Testis (tissue), 3 donors: ENCODE results near the gene TOP3B. TPM values are rescaled to one million over a fixed set of nuclear protein-coding genes. Genes with fewer than 3 reads are reported as not detected.
A peak's percentile ranks its signal among the peaks of the same experiment; 100 is the strongest.

Experiments used
- DNase-seq: peaks from one replicate; pipeline ENCODE4 v3.0.0-alpha.2; 2019
- H3K27ac ChIP-seq, 2 donors: fragments of 200-600 bp; sonication (generic); one replicate each; pipeline ENCODE4 v1.5.1; 2019
- H3K27me3 ChIP-seq: fragments of 200-600 bp; sonication (generic); one replicate; pipeline ENCODE4 v1.5.1; 2019
- H3K36me3 ChIP-seq: fragments of 200-600 bp; sonication (generic); one replicate; pipeline ENCODE4 v1.5.1; 2017; ENCODE audit warnings: low read depth; ENCODE audit errors: missing control alignments
- H3K4me1 ChIP-seq: fragments of 200-600 bp; sonication (generic); one replicate; pipeline ENCODE4 v1.5.1; 2019
- H3K4me3 ChIP-seq, 2 donors: fragments of 200-600 bp; sonication (generic); one replicate each; pipeline ENCODE4 v1.5.1; 2017 to 2019
- H3K9me3 ChIP-seq: fragments of 200-600 bp; sonication (generic); one replicate; pipeline ENCODE4 v1.5.1; 2017
- POLR2A ChIP-seq: fragments of 450-650 bp; IDR thresholded peaks from one replicate; pipeline ENCODE4 v1.6.1; 2017; ENCODE audit warnings: antibody characterized with exemption, mild to moderate bottlenecking, moderate library complexity
- WGBS, 2 donors: methylation state at CpG; one replicate each; pipeline ENCODE4 v1.1.5; 2018; 5-methylcytosine and 5-hydroxymethylcytosine counted together
- intact Hi-C: fragments of 100-400 bp; cut with DNase I; formaldehyde crosslinking; loops from one replicate; pipeline ENCODE4 v1.15.1; 2023; ENCODE audit warnings: low total_unique reads
- polyA plus RNA-seq: library from polyadenylated mRNA; stranded (reverse); fragments of 350-450 nt; fragmentation: Illumina TruSeq; extraction: RNeasy Lipid Tissue Mini Kit (QIAGEN cat#74804); gene quantifications from one replicate; pipeline ENCODE4 v1.2.3, GENCODE V29; 2014; ENCODE audit warnings: low read depth, low replicate concordance; ENCODE audit not compliant: insufficient read depth
- total RNA-seq, 2 donors: library from RNA; depleted of rRNA; stranded (reverse); fragments of >200 nt; gene quantifications; one replicate each; pipeline ENCODE4 v1.2.3, GENCODE V29; 2016
- TF ChIP-seq, protein P1 (sequence below), 3 experiments: fragments of 450-650 bp in 2 of 3; fragments of 200-600 bp in 1 of 3; sonication (generic) in 1 of 3; IDR thresholded peaks; one replicate each; pipeline ENCODE4 v1.5.1; 2016 to 2019; ENCODE audit warnings: antibody characterized with exemption in 3 of 3, mild to moderate bottlenecking in 2 of 3, moderate library complexity in 1 of 3

TOP3B gene
- total and polyA plus RNA-seq, 3 donors from 2014 or later, result 19.1 to 70.5 (median 65.5) TPM

DNA sequence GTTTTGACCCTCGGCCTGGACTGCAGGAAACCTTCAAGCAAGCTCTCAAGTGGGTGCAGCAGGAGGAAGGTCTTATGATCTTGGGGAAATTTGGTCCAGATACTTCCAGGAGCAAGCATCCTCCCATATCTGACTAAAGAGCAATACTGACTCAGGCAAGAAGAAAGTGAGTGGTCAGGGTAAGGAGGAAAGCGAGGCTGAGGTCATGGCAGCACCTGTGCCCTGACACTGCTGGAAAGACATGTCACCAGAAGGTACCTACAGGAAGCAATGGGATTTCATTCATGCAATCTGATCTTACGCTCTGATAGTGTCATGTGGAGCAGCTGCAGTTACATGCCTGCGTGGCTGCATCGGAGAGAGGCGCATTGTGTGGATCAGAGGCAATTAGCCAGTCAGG, 6.5 kb upstream of the TOP3B start:
- no peak overlapping the region for H3K27ac ChIP-seq
- no peaks in the 10 kb centered on the region for H3K36me3 ChIP-seq
- TF ChIP-seq, protein P1, sequence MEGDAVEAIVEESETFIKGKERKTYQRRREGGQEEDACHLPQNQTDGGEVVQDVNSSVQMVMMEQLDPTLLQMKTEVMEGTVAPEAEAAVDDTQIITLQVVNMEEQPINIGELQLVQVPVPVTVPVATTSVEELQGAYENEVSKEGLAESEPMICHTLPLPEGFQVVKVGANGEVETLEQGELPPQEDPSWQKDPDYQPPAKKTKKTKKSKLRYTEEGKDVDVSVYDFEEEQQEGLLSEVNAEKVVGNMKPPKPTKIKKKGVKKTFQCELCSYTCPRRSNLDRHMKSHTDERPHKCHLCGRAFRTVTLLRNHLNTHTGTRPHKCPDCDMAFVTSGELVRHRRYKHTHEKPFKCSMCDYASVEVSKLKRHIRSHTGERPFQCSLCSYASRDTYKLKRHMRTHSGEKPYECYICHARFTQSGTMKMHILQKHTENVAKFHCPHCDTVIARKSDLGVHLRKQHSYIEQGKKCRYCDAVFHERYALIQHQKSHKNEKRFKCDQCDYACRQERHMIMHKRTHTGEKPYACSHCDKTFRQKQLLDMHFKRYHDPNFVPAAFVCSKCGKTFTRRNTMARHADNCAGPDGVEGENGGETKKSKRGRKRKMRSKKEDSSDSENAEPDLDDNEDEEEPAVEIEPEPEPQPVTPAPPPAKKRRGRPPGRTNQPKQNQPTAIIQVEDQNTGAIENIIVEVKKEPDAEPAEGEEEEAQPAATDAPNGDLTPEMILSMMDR (IDR thresholded peaks at IDR 0.05), result no peak
- no peak for TF ChIP-seq POLR2A
- WGBS, 2 donors, result 85 to 88% methylated on average over 6 of the region's 6 CpGs
- H3K4me3 ChIP-seq, result no peak overlapping the region
- DNase-seq, result no peak
- no peaks in the 10 kb centered on the region for H3K9me3 ChIP-seq
- H3K27me3 ChIP-seq, result no peaks in the 10 kb centered on the region
- intact Hi-C loops, result no loop called here
- no peaks in the 10 kb centered on the region for H3K4me1 ChIP-seq

DNA sequence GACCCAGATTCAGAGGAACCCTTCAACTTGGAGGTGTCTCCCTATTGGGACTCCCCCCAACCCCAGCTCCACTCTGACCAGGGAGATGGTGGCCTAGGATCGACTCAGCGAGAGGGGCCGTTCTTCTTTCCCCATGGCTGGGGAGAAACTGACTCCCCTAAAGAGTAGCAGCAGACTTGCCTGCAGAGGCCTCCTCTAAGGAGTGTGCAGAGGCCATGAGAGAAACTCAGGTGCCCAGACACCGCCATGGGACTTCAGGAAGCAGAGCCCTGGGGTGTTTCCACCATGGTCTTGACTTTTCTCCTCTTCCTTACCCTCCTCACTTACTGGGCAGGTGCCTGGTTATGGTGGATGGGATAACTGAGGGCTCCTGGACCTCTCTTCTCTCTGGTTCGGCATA, 2.6 kb upstream of the TOP3B start:
- no peak for DNase-seq
- no peaks in the 10 kb centered on the region for H3K4me1 ChIP-seq
- no peak overlapping the region for H3K4me3 ChIP-seq
- intact Hi-C loops, result no loop called here
- no peaks in the 10 kb centered on the region for H3K36me3 ChIP-seq
- WGBS, 2 donors, result 93 to 100% methylated on average over 5 of the region's 5 CpGs
- TF ChIP-seq, protein P1 (IDR thresholded peaks at IDR 0.05), result no peak
- TF ChIP-seq POLR2A, result no peak
- no peaks in the 10 kb centered on the region for H3K27me3 ChIP-seq
- H3K27ac ChIP-seq, result no peak overlapping the region
- H3K9me3 ChIP-seq, result no peaks in the 10 kb centered on the region

DNA sequence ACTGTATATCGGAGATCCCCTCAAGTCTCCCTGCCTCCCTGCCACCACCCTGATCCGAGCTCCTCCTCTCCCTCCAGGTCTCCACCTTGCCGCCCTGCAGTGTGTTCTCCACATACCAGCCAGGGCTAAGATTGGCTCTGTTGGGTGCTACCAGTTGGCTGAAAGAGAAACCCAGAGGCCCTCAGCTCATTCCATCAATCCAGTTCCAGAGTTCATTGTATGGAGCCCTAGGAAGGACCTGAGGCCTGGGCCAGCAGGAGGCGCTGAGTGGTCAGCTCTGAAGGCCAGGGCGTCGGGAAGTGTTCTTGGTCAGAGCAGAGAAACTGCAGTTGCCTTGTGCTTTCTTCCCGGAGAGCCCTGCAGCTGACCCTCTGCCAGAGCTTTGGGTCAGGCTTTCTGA, 2.2 kb upstream of the TOP3B start:
- TF ChIP-seq POLR2A, result no peak
- TF ChIP-seq, protein P1 (IDR thresholded peaks at IDR 0.05), result peak in 1 of 3 experiments; percentile 22

DNA sequence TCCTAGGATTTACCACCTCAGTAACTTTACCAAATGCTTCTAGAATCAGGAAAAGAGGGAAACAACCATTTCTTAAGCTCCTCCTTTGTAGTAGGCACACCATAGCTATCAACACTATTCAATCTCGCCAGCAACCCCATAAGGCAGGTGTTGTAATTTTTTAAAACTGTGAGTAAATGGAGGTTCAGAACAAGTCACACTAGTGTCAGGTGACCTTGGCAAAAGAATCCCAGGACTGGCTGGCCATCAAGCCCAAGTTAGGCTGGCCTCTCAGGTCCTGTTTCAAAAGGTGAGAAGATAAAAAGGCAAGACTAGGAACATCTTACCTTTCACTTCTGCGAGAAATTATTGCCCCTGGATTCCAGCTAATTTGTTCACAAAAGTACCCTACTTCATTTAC, 713 bp downstream of the TOP3B start:
- Histone ChIP-seq H3K27ac (peak overlapping the region in 1 of 2 donors; percentile 71), H3K4me3 (peak overlapping the region; percentile 86 to 90), H3K9me3 (no peaks in the 10 kb centered on the region), H3K4me1 (no peaks in the 10 kb centered on the region), H3K36me3 (no peaks in the 10 kb centered on the region), H3K27me3 (no peaks in the 10 kb centered on the region)
- intact Hi-C loops, result no loop called here
- DNase-seq, result no peak
- 20 to 21% methylated on average over 2 of the region's 2 CpGs for WGBS, 2 donors
- TF ChIP-seq, protein P1 (IDR thresholded peaks at IDR 0.05), result no peak
- no peak for TF ChIP-seq POLR2A

More for the DNA sequence above, 2.2 kb upstream of the TOP3B start:
- H3K4me3 ChIP-seq, result no peak overlapping the region
- H3K4me1 ChIP-seq, result no peaks in the 10 kb centered on the region
- no peak overlapping the region for H3K27ac ChIP-seq
- H3K36me3 ChIP-seq, result no peaks in the 10 kb centered on the region
- DNase-seq, result peak; percentile 67
- no peaks in the 10 kb centered on the region for H3K27me3 ChIP-seq
- no peaks in the 10 kb centered on the region for H3K9me3 ChIP-seq
- intact Hi-C loops, result no loop called here
- 55 to 66% methylated on average over 4 to 7 of the region's 7 CpGs for WGBS, 2 donors

DNA sequence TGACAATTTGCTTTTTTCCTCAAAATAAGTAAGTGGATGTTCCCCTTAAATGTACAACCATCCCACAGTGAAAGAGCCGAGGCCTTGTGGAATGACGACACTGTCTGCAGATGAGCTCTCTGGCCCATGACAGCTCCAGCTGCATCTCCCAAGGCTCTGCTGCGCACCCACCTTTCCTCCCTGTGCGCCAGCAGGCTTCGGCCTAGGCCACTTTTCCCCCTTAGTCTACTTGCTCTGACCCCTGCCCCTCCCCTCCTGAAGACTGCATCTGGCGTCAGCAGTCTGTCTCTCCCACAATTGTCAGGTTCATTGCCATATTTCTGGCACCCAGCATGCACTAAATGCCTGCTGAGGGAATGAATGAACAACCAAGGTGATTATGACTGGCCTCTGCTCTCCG, 2.0 kb downstream of the TOP3B start:
- TF ChIP-seq, protein P1 (IDR thresholded peaks at IDR 0.05), result no peak
- TF ChIP-seq POLR2A, result no peak
- WGBS, 2 donors, result 69 to 76% methylated on average over 7 of the region's 7 CpGs
- no peaks in the 10 kb centered on the region for H3K27me3 ChIP-seq
- no peak overlapping the region for H3K27ac ChIP-seq
- no peaks in the 10 kb centered on the region for H3K9me3 ChIP-seq
- no peak overlapping the region for H3K4me3 ChIP-seq
- H3K36me3 ChIP-seq, result no peaks in the 10 kb centered on the region
- no peak for DNase-seq
- H3K4me1 ChIP-seq, result no peaks in the 10 kb centered on the region
- intact Hi-C loops, result no loop called here
